CD4-positive, alpha-beta T cell (primary cell): ENCODE data around the gene FIGLA. TPM values are rescaled to one million over a fixed set of nuclear protein-coding genes. Genes with fewer than 3 reads are reported as not detected.

Experiments
- ATAC-seq: fragments of 200-7000 bp; cut with Tn5 transposase; one replicate; pipeline ENCODE4 v1.10.0; 2022; ENCODE audit warnings: mild to moderate bottlenecking; ENCODE audit not compliant: poor library complexity
- CTCF ChIA-PET: fragments of 350-600 bp; sonication (Branson Sonifier 250); formaldehyde crosslinking; loops from one replicate; lab custom pipeline; 2021; ENCODE audit warnings: antibody characterized with exemption, inconsistent platforms; lab: Charles Lee
- POLR2A ChIA-PET: fragments of 350-600 bp; sonication (Branson Sonifier 250); formaldehyde crosslinking; loops from one replicate; lab custom pipeline; 2021; ENCODE audit warnings: antibody characterized with exemption, inconsistent platforms; lab: Charles Lee
- DNase-seq, 14 experiments: peaks; one replicate each; pipeline ENCODE4 v3.0.0-alpha.2; 2013 to 2020; ENCODE audit warnings: mixed read lengths in 2 of 14
- H3K27ac ChIP-seq, 2 donors: one replicate each; pipeline versions ENCODE4 v1.5.1 to v1.7.0; 2013; ENCODE audit warnings: low read length in 2 of 2, low read depth in 1 of 2, mild to moderate bottlenecking in 1 of 2
- H3K27me3 ChIP-seq, 2 experiments: 1 replicate in 1 of 2; 2 replicates in 1 of 2; pipeline versions ENCODE4 v1.6.1 to v1.7.0; 2013; ENCODE audit warnings: low read length in 2 of 2, control low read depth in 1 of 2, mild to moderate bottlenecking in 1 of 2, moderate library complexity in 1 of 2; ENCODE audit not compliant: insufficient read depth in 2 of 2, control insufficient read depth in 1 of 2
- H3K36me3 ChIP-seq: one replicate; pipeline ENCODE4 v1.6.1; 2013; ENCODE audit warnings: low read length, control low read depth; ENCODE audit not compliant: insufficient read depth
- H3K4me1 ChIP-seq: one replicate; pipeline ENCODE4 v1.6.1; 2013; ENCODE audit warnings: low read length, control low read depth; ENCODE audit not compliant: insufficient read depth
- H3K4me3 ChIP-seq: one replicate; pipeline ENCODE4 v1.5.1; 2013; ENCODE audit warnings: mild to moderate bottlenecking, low read length, moderate library complexity
- H3K9me3 ChIP-seq, 2 experiments: 1 replicate in 1 of 2; 2 replicates in 1 of 2; pipeline versions ENCODE4 v1.6.1 to v1.7.0; 2013; ENCODE audit warnings: low read length in 2 of 2, mild to moderate bottlenecking in 2 of 2, control low read depth in 1 of 2, moderate library complexity in 1 of 2; ENCODE audit not compliant: control insufficient read depth in 1 of 2, insufficient read depth in 1 of 2
- H3K27ac Mint-ChIP-seq: one replicate; pipeline ENCODE4 v1.8.0; 2020; ENCODE audit warnings: mixed read lengths
- H3K27me3 Mint-ChIP-seq: one replicate; pipeline ENCODE4 v1.8.0; 2021; ENCODE audit warnings: mixed read lengths
- H3K36me3 Mint-ChIP-seq: one replicate; pipeline ENCODE4 v1.8.0; 2021; ENCODE audit warnings: low read depth, mixed read lengths
- H3K4me1 Mint-ChIP-seq: one replicate; pipeline ENCODE4 v1.8.0; 2021; ENCODE audit warnings: low read depth, mixed read lengths
- H3K4me3 Mint-ChIP-seq: one replicate; pipeline ENCODE4 v1.8.0; 2020; ENCODE audit warnings: mild to moderate bottlenecking, mixed read lengths
- H3K9me3 Mint-ChIP-seq: one replicate; pipeline ENCODE4 v1.8.0; 2020; ENCODE audit warnings: mixed read lengths
- CTCF ChIP-seq: fragments of 200-600 bp; IDR thresholded peaks from one replicate; pipeline ENCODE4 v1.8.0; 2022; ENCODE audit warnings: antibody characterized with exemption, mild to moderate bottlenecking
- intact Hi-C, 2 experiments: fragments of 100-400 bp; cut with DNase I in 1 of 2; cut with micrococcal nuclease in 1 of 2; formaldehyde crosslinking; loops; one replicate each; pipeline versions ENCODE4 v1.15.1 to v1.9.0; 2023 to 2025; cut with DNase I, micrococcal nuclease
- total RNA-seq, 174 experiments: library from RNA in 2 of 174; stranded (reverse) in 2 of 174; gene quantifications; one replicate each; pipeline ENCODE4 v1.2.3 and lab custom pipeline; 2021 to 2026

FIGLA gene
- total RNA-seq, 2 experiments from 2014 or later: not detected

DNA sequence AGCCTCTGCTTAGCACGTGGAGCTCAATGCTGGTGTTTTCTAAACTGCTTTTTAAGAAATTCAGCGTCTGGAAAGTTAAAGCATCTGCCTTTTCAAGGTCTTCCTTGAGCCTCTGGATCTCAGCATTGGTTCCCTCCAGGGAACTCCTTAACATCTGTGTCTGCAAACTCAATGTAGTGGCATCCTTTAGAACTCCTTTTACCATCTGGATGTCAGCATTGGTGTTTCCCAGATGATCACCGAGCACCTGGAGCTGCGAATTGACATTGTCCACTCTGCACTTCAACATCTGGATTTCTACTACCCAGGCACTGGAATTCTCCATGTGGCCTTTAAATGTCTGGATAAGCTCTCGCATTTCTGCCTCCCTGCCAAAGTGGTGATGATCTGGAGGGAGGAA is 26.3 kb upstream of the FIGLA start:
- no peak overlapping the region for H3K4me3 ChIP-seq
- DNase-seq (no peak), ATAC-seq (no peak)
- no peaks in the 10 kb centered on the region for H3K9me3 Mint-ChIP-seq
- TF ChIP-seq CTCF: no peak
- H3K36me3 ChIP-seq: no peaks in the 10 kb centered on the region
- no peaks in the 10 kb centered on the region for H3K4me1 ChIP-seq
- no peak overlapping the region for H3K27ac ChIP-seq
- no peak overlapping the region for H3K27ac Mint-ChIP-seq
- no peak overlapping the region for H3K4me3 Mint-ChIP-seq
- peaks cover 22% of the 10 kb centered on the region for H3K27me3 Mint-ChIP-seq
- ChIA-PET POLR2A (no interaction called here), CTCF (no interaction called here)
- H3K36me3 Mint-ChIP-seq: no peaks in the 10 kb centered on the region
- H3K4me1 Mint-ChIP-seq: no peaks in the 10 kb centered on the region
- intact Hi-C loops: no loop called here
- H3K27me3 ChIP-seq: peaks cover 0 to 4% of the 10 kb centered on the region in 2 experiments
- H3K9me3 ChIP-seq: no peaks in the 10 kb centered on the region

DNA sequence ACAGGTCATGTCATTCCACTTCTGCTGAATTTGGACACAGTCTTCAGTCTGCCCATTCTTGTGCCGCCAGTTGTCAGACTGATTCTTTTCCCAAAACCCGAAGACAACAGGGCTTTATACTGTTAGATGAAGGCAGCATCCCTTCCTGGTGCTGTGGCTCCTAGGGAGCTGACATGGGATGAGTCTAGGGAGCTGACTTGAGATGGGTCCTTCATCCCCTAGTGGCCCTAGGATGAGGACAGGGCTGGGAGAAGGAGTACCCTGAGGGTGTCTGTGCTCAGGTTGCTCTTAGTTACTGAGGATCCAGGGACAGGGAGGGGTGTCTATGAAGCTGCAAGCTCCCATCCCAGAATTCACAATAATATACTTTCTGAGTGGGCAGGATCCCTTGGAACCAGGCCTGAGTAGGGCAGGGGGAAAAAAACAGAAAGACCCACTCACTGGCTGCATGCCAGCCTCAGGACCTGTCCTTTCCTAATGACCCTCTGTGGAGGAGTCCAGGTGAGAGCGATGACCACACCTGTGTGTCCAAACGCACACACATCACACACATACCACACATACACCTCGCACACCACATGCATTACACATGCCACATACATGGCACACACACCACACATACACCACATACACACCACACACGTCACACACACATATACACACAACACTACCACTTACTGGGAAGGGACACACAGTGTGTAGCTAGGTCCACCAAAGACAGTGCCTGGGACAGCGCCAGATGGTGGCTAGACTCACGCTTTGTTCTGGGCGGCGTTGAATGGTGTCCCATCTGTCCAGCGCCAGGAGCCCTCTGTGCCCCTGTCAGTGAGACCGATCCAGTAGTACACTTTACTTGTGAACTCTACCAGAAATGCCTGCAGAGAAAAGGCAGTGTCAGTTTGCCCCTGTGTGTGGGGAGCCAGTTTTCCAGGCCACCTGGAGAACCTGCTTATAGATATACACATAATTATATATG is 18.8 kb upstream of the FIGLA start:
- H3K4me3 Mint-ChIP-seq: no peak overlapping the region
- H3K9me3 Mint-ChIP-seq: no peaks in the 10 kb centered on the region
- POLR2A ChIA-PET: no interaction called here
- CTCF ChIA-PET: no interaction called here
- Histone ChIP-seq H3K27me3 (peaks cover 0 to 4% of the 10 kb centered on the region in 2 experiments), H3K4me1 (no peaks in the 10 kb centered on the region), H3K36me3 (no peaks in the 10 kb centered on the region), H3K4me3 (no peak overlapping the region), H3K9me3 (peaks cover 0 to 8% of the 10 kb centered on the region in 2 experiments), H3K27ac (no peak overlapping the region)
- TF ChIP-seq CTCF: no peak
- no peaks in the 10 kb centered on the region for H3K4me1 Mint-ChIP-seq
- H3K36me3 Mint-ChIP-seq: no peaks in the 10 kb centered on the region
- no peak overlapping the region for H3K27ac Mint-ChIP-seq
- H3K27me3 Mint-ChIP-seq: peaks cover 6% of the 10 kb centered on the region
- no peak for DNase-seq
- intact Hi-C loops: no loop called here
- ATAC-seq: no peak

- CTCF ChIA-PET: no interaction called here
- Histone ChIP-seq H3K4me3 (no peak overlapping the region), H3K36me3 (no peaks in the 10 kb centered on the region), H3K4me1 (no peaks in the 10 kb centered on the region), H3K27ac (no peak overlapping the region), H3K9me3 (peaks cover 0 to 8% of the 10 kb centered on the region in 2 experiments), H3K27me3 (no peaks in the 10 kb centered on the region)
- Mint-ChIP-seq H3K9me3 (no peaks in the 10 kb centered on the region), H3K4me1 (no peaks in the 10 kb centered on the region), H3K36me3 (no peaks in the 10 kb centered on the region), H3K4me3 (no peak overlapping the region), H3K27ac (no peak overlapping the region), H3K27me3 (peaks cover 6% of the 10 kb centered on the region)
- no peak for ATAC-seq
- no peak for TF ChIP-seq CTCF
- DNase-seq: no peak
- intact Hi-C loops: no loop called here
- POLR2A ChIA-PET: no interaction called here
These were observed 17.3 kb upstream of the FIGLA start for GRCh38 chr2:70807828-70808118.
